Liver (tissue), 9 donors: ENCODE data around the gene SMIM21. TPM values are rescaled to one million over a fixed set of nuclear protein-coding genes. Genes with fewer than 3 reads are reported as not detected.

Experiments
- DNase-seq: peaks from one replicate; pipeline ENCODE4 v3.0.0-alpha.2; 2017; ENCODE audit warnings: low spot score
- H3K27ac ChIP-seq, 2 donors: one replicate each; pipeline ENCODE4 v1.7.0; 2013; ENCODE audit warnings: inconsistent platforms in 2 of 2, low read length in 2 of 2, control low read depth in 1 of 2, low read depth in 1 of 2, mild to moderate bottlenecking in 1 of 2
- H3K27me3 ChIP-seq, 4 donors: one replicate each; pipeline versions ENCODE4 v1.6.1 to v1.7.0; 2013; ENCODE audit warnings: low read length in 3 of 4, inconsistent platforms in 1 of 4, mild to moderate bottlenecking in 1 of 4, moderate library complexity in 1 of 4; ENCODE audit not compliant: control insufficient read depth in 4 of 4, insufficient read depth in 4 of 4
- H3K36me3 ChIP-seq, 4 donors: one replicate each; pipeline versions ENCODE4 v1.6.1 to v1.7.0; 2013; ENCODE audit warnings: low read length in 3 of 4, mild to moderate bottlenecking in 3 of 4, low read depth in 1 of 4, moderate library complexity in 1 of 4; ENCODE audit not compliant: control insufficient read depth in 4 of 4, insufficient read depth in 3 of 4
- H3K4me1 ChIP-seq, 4 donors: one replicate each; pipeline versions ENCODE4 v1.6.1 to v1.7.0; 2013; ENCODE audit warnings: low read length in 3 of 4, mild to moderate bottlenecking in 3 of 4, moderate library complexity in 1 of 4; ENCODE audit not compliant: control insufficient read depth in 4 of 4, insufficient read depth in 4 of 4
- H3K4me3 ChIP-seq, 3 donors: one replicate each; pipeline versions ENCODE4 v1.6.1 to v1.7.0; 2013; ENCODE audit warnings: low read length in 3 of 3, control low read depth in 1 of 3, low read depth in 1 of 3, mild to moderate bottlenecking in 1 of 3
- H3K9ac ChIP-seq, 2 donors: one replicate each; pipeline ENCODE4 v1.7.0; 2013; ENCODE audit warnings: low read length in 2 of 2, mild to moderate bottlenecking in 2 of 2, moderate library complexity in 2 of 2, control low read depth in 1 of 2, low read depth in 1 of 2
- H3K9me3 ChIP-seq, 4 donors: one replicate each; pipeline versions ENCODE4 v1.6.1 to v1.7.0; 2013; ENCODE audit warnings: low read length in 3 of 4; ENCODE audit not compliant: control insufficient read depth in 4 of 4
- ATF3 ChIP-seq: IDR thresholded peaks from 2 replicates; pipeline ENCODE4 v1.6.1; 2016; ENCODE audit warnings: antibody characterized with exemption
- EGR1 ChIP-seq, 2 donors: IDR thresholded peaks; 2 replicates each; pipeline ENCODE4 v1.6.1; 2016 to 2018; ENCODE audit warnings: antibody characterized with exemption in 2 of 2, low read depth in 2 of 2
- FOXA1 ChIP-seq: IDR thresholded peaks from 2 replicates; pipeline ENCODE4 v1.6.1; 2016; ENCODE audit warnings: antibody characterized with exemption
- FOXA2 ChIP-seq: IDR thresholded peaks from 2 replicates; pipeline ENCODE4 v1.6.1; 2016; ENCODE audit warnings: antibody characterized with exemption
- GABPA ChIP-seq, 2 donors: IDR thresholded peaks in 1 of 2; conservative IDR thresholded peaks in 1 of 2; 2 replicates each; pipeline ENCODE4 v1.6.1; 2016; ENCODE audit warnings: antibody characterized with exemption in 2 of 2, mild to moderate bottlenecking in 1 of 2, moderate library complexity in 1 of 2
- HNF4A ChIP-seq, 2 donors: conservative IDR thresholded peaks; 2 replicates each; pipeline ENCODE4 v1.6.1; 2016; ENCODE audit warnings: antibody characterized with exemption in 2 of 2, mild to moderate bottlenecking in 2 of 2
- HNF4G ChIP-seq: IDR thresholded peaks from 2 replicates; pipeline ENCODE4 v1.6.1; 2016; ENCODE audit warnings: antibody characterized with exemption
- JUND ChIP-seq, 2 donors: IDR thresholded peaks; 2 replicates each; pipeline ENCODE4 v1.6.1; 2016; ENCODE audit warnings: antibody characterized with exemption in 2 of 2
- MAX ChIP-seq: IDR thresholded peaks from 2 replicates; pipeline ENCODE4 v1.6.1; 2016; ENCODE audit warnings: antibody characterized with exemption
- NR2F2 ChIP-seq: IDR thresholded peaks from 2 replicates; pipeline ENCODE4 v1.6.1; 2016; ENCODE audit warnings: antibody characterized with exemption
- RAD21 ChIP-seq, 2 donors: IDR thresholded peaks; 2 replicates each; pipeline ENCODE4 v1.6.1; 2016; ENCODE audit warnings: antibody characterized with exemption in 2 of 2, mild to moderate bottlenecking in 2 of 2
- REST ChIP-seq: IDR thresholded peaks from 2 replicates; pipeline ENCODE4 v1.6.1; 2016; ENCODE audit warnings: antibody characterized with exemption, mild to moderate bottlenecking
- RXRA ChIP-seq, 2 donors: IDR thresholded peaks; 2 replicates each; pipeline ENCODE4 v1.6.1; 2017 to 2018; ENCODE audit warnings: antibody characterized with exemption in 2 of 2, mild to moderate bottlenecking in 1 of 2
- SP1 ChIP-seq: IDR thresholded peaks from 2 replicates; pipeline ENCODE4 v1.6.1; 2018; ENCODE audit warnings: antibody characterized with exemption, mild to moderate bottlenecking
- TAF1 ChIP-seq: conservative IDR thresholded peaks from 2 replicates; pipeline ENCODE4 v1.6.1; 2016; ENCODE audit warnings: antibody characterized with exemption, mild to moderate bottlenecking
- YY1 ChIP-seq: IDR thresholded peaks from 2 replicates; pipeline ENCODE4 v1.6.1; 2016; ENCODE audit warnings: antibody characterized with exemption, mild to moderate bottlenecking
- WGBS: extraction: QIAGEN DNeasy Blood & Tissue Kit; methylation state at CpG from one replicate; pipeline ENCODE4 v1.1.7; 2013; 5-methylcytosine and 5-hydroxymethylcytosine counted together
- polyA plus RNA-seq, 2 donors: library from polyadenylated mRNA; stranded (reverse) in 1 of 2; unstranded in 1 of 2; fragments of 200-250 nt in 1 of 2; fragments of >200 nt in 1 of 2; fragmentation: Nextera tagmentation in 1 of 2; extraction: Ambion mirVana in 1 of 2; gene quantifications; one replicate each; pipeline versions ENCODE4 v1.2.1 to v1.2.3, GENCODE V29; 2013 to 2015
- total RNA-seq, 2 donors: library from RNA; depleted of rRNA; stranded (reverse); fragments of >200 nt; gene quantifications; one replicate each; pipeline ENCODE4 v1.2.3, GENCODE V29; 2014
- TF ChIP-seq, protein P1 (sequence below): fragments of 150-350 bp; IDR thresholded peaks from 2 replicates; pipeline ENCODE4 v1.5.1; 2017; ENCODE audit warnings: improper control_type of control experiment, low read depth, low read length; ENCODE audit not compliant: missing input control
- TF ChIP-seq, protein P2 (sequence below): IDR thresholded peaks from 2 replicates; pipeline ENCODE4 v1.6.1; 2016; ENCODE audit warnings: antibody characterized with exemption
- donor health status: healthy.
- donor health status: healthy.
- donor health status: healthy.
- donor health status: healthy.
- donor health status: healthy.

SMIM21 gene
- total and polyA plus RNA-seq, 4 donors: not detected

DNA sequence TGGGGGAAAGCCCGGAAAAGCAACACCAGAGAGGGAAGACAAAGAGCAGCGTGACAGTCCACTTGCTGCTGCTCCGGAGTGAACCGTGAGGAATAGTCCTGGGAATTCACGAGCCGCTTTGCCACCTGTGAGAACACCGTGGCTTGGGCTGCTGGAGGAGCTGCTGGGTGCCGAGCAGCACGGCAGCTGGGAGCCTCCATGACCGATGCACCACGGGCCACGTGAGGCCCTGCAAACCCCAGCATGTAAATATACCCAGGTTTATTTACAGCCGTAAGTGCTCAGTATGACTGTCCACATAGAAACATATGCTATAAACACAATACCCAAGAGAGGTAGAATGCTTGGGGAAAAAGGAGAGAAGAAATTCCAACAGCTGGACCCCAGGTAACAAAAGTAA is 65.1 kb downstream of the SMIM21 start:
- Histone ChIP-seq H3K4me1 (no peaks in the 10 kb centered on the region), H3K36me3 (no peaks in the 10 kb centered on the region)

More for the DNA sequence above, 65.1 kb downstream of the SMIM21 start:
- no peaks in the 10 kb centered on the region for H3K9me3 ChIP-seq
- TF ChIP-seq GABPA (IDR thresholded peaks at IDR 0.05 in 1 of 2, conservative IDR thresholded peaks at IDR 0.05 in 1 of 2) (no peak), JUND (IDR thresholded peaks at IDR 0.05) (no peak), RAD21 (IDR thresholded peaks at IDR 0.05) (no peak), ATF3 (no peak), HNF4G (no peak), FOXA2 (no peak), HNF4A (conservative IDR thresholded peaks at IDR 0.05) (no peak), REST (no peak), YY1 (no peak), SP1 (no peak), EGR1 (IDR thresholded peaks at IDR 0.05; ENCODE audit: low read depth in 2 of 2) (no peak), FOXA1 (no peak), RXRA (IDR thresholded peaks at IDR 0.05) (no peak), NR2F2 (no peak), TAF1 (no peak), MAX (no peak)
- TF ChIP-seq, protein P1, sequence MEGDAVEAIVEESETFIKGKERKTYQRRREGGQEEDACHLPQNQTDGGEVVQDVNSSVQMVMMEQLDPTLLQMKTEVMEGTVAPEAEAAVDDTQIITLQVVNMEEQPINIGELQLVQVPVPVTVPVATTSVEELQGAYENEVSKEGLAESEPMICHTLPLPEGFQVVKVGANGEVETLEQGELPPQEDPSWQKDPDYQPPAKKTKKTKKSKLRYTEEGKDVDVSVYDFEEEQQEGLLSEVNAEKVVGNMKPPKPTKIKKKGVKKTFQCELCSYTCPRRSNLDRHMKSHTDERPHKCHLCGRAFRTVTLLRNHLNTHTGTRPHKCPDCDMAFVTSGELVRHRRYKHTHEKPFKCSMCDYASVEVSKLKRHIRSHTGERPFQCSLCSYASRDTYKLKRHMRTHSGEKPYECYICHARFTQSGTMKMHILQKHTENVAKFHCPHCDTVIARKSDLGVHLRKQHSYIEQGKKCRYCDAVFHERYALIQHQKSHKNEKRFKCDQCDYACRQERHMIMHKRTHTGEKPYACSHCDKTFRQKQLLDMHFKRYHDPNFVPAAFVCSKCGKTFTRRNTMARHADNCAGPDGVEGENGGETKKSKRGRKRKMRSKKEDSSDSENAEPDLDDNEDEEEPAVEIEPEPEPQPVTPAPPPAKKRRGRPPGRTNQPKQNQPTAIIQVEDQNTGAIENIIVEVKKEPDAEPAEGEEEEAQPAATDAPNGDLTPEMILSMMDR: no peak
- TF ChIP-seq, protein P2, sequence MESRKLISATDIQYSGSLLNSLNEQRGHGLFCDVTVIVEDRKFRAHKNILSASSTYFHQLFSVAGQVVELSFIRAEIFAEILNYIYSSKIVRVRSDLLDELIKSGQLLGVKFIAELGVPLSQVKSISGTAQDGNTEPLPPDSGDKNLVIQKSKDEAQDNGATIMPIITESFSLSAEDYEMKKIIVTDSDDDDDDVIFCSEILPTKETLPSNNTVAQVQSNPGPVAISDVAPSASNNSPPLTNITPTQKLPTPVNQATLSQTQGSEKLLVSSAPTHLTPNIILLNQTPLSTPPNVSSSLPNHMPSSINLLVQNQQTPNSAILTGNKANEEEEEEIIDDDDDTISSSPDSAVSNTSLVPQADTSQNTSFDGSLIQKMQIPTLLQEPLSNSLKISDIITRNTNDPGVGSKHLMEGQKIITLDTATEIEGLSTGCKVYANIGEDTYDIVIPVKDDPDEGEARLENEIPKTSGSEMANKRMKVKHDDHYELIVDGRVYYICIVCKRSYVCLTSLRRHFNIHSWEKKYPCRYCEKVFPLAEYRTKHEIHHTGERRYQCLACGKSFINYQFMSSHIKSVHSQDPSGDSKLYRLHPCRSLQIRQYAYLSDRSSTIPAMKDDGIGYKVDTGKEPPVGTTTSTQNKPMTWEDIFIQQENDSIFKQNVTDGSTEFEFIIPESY: no peak
- H3K27me3 ChIP-seq: no peaks in the 10 kb centered on the region
- no peak for DNase-seq
- H3K4me3 ChIP-seq: no peak overlapping the region
- WGBS: 89% methylated on average over 13 of the region's 13 CpGs
- no peak overlapping the region for H3K27ac ChIP-seq
- H3K9ac ChIP-seq: no peak overlapping the region
